GM12878 (cell line): ENCODE data around the gene BMPR1B. TPM values are rescaled to one million over a fixed set of nuclear protein-coding genes. Genes with fewer than 3 reads are reported as not detected.

ENCODE experiments used
- ATAC-seq: fragments of 200-7000 bp; cut with Tn5 transposase; 3 replicates; pipeline ENCODE4 v1.9.1; 2020; ENCODE audit warnings: mild to moderate bottlenecking, moderate library complexity
- BruUV-seq: library from RNA; stranded (reverse); fragments of 400-500 nt; replicated peaks from 2 replicates; lab custom pipeline; 2021; lab: Mats Ljungman, UMichigan
- CTCF ChIA-PET: fragments of 300-600 bp; sonication (Branson Sonifier 250); formaldehyde crosslinking; extraction: SDS; loops from one replicate; lab custom pipeline; 2021; ENCODE audit warnings: inconsistent platforms; lab: Yijun Ruan, JAX
- POLR2A ChIA-PET: fragments of 350-600 bp; formaldehyde crosslinking; extraction: SDS; loops from one replicate; lab custom pipeline; 2021; ENCODE audit warnings: inconsistent platforms; lab: Charles Lee
- RAD21 ChIA-PET: fragments of 300-600 bp; sonication (Branson Sonifier 250); formaldehyde crosslinking; loops from one replicate; lab custom pipeline; 2023; ENCODE audit warnings: antibody characterized with exemption; ENCODE audit not compliant: unreplicated experiment; lab: Charles Lee
- SMC1A ChIA-PET: fragments of 300-600 bp; sonication (Branson Sonifier 250); formaldehyde crosslinking; loops from one replicate; lab custom pipeline; 2023; ENCODE audit not compliant: unreplicated experiment, uncharacterized antibody; lab: Charles Lee
- DNase-seq: peaks from one replicate; pipeline ENCODE4 v3.0.0-alpha.2; 2011; ENCODE audit warnings: low read depth, low spot score
- FAIRE-seq: peaks from 3 replicates; lab custom pipeline; 2011; peaks lifted over from hg19 to GRCh38; lab: Jason Lieb, UNC
- H2AFZ ChIP-seq: 2 replicates; pipeline ENCODE4 v1.6.0; 2011; ENCODE audit warnings: low read depth, low read length, control low read depth; ENCODE audit not compliant: control insufficient read depth
- H3K27ac ChIP-seq: 2 replicates; pipeline ENCODE4 v1.5.1; 2011; ENCODE audit warnings: control low read depth; ENCODE audit not compliant: control insufficient read depth, insufficient read depth
- H3K27me3 ChIP-seq, 2 experiments: replicated peaks in 1 of 2; 2 replicates each; pipeline versions ENCODE4 v1.6.0 to v1.6.1; 2011; ENCODE audit warnings: low read length in 1 of 2; ENCODE audit not compliant: control insufficient read depth in 2 of 2, insufficient read depth in 2 of 2
- H3K36me3 ChIP-seq, 2 experiments: 2 replicates each; pipeline ENCODE4 v1.5.1; 2011; ENCODE audit warnings: low read length in 1 of 2; ENCODE audit not compliant: control insufficient read depth in 2 of 2, insufficient read depth in 2 of 2
- H3K4me1 ChIP-seq: 2 replicates; pipeline ENCODE4 v1.6.1; 2011; ENCODE audit warnings: mild to moderate bottlenecking, low read length, moderate library complexity, mixed read lengths; ENCODE audit not compliant: control insufficient read depth, insufficient read depth
- H3K4me2 ChIP-seq: 2 replicates; pipeline ENCODE4 v1.6.0; 2011; ENCODE audit warnings: control low read depth; ENCODE audit not compliant: control insufficient read depth, insufficient read depth
- H3K4me3 ChIP-seq: fragments of 200-600 bp; sonication (generic); 2 replicates; pipeline ENCODE4 v1.5.1; 2016
- H3K79me2 ChIP-seq: 2 replicates; pipeline ENCODE4 v1.6.0; 2011; ENCODE audit warnings: low read length; ENCODE audit not compliant: control insufficient read depth, insufficient read depth
- H3K9ac ChIP-seq: 2 replicates; pipeline ENCODE4 v1.8.0; 2011; ENCODE audit warnings: low read length, control low read depth, mixed read lengths; ENCODE audit not compliant: control insufficient read depth, insufficient read depth
- H3K9me3 ChIP-seq: replicated peaks from 3 replicates; pipeline ENCODE4 v1.5.1; 2011; ENCODE audit warnings: mild to moderate bottlenecking, low read length; ENCODE audit not compliant: control insufficient read depth, insufficient read depth
- H4K20me1 ChIP-seq: 2 replicates; pipeline ENCODE4 v1.6.0; 2011; ENCODE audit not compliant: control insufficient read depth, insufficient read depth
- EGR1 ChIP-seq, 2 experiments: IDR thresholded peaks; 1 replicate in 1 of 2; 2 replicates in 1 of 2; pipeline ENCODE4 v1.6.1; 2011 to 2012; ENCODE audit warnings: low read depth in 2 of 2, low read length in 2 of 2, borderline replicate concordance in 1 of 2, mild to moderate bottlenecking in 1 of 2, moderate library complexity in 1 of 2
- HDAC2 ChIP-seq: fragments of 200-600 bp; sonication (generic); IDR thresholded peaks from 2 replicates; pipeline ENCODE4 v1.6.1; 2017
- MXI1 ChIP-seq: fragments of 150-350 bp; IDR thresholded peaks from 2 replicates; pipeline ENCODE4 v1.6.1; 2011; ENCODE audit warnings: low read depth, mild to moderate bottlenecking, inconsistent platforms, low read length, improper control_type of control experiment
- NFYA ChIP-seq: IDR thresholded peaks from 2 replicates; pipeline ENCODE4 v1.6.1; 2011; ENCODE audit warnings: low read depth, mild to moderate bottlenecking, low read length, improper control_type of control experiment, borderline replicate concordance
- RAD51 ChIP-seq: fragments of 450-650 bp; IDR thresholded peaks from 2 replicates; pipeline ENCODE4 v1.6.1; 2016; ENCODE audit warnings: moderate library complexity, mild to moderate bottlenecking, inconsistent platforms
- ZNF622 ChIP-seq: fragments of 450-650 bp; IDR thresholded peaks from 2 replicates; pipeline ENCODE4 v1.6.1; 2017; ENCODE audit warnings: mild to moderate bottlenecking, inconsistent platforms
- WGBS: methylation state at CpG from one replicate; pipeline ENCODE4 v1.1.6; 2016; ENCODE audit warnings: low lambda C conversion rate; ENCODE audit not compliant: insufficient replicate concordance, insufficient coverage; ENCODE audit errors: missing lambda C conversion rate; 5-methylcytosine and 5-hydroxymethylcytosine counted together
- in situ Hi-C: fragments of 300-500 bp; cut with MboI; formaldehyde crosslinking; loops from 9 replicates; pipeline ENCODE4 v1.14.3; 2018; ENCODE audit warnings: mixed read lengths
- intact Hi-C: fragments of 100-400 bp; cut with micrococcal nuclease; formaldehyde crosslinking; loops from one replicate; pipeline ENCODE4 v1.14.2; 2022; ENCODE audit not compliant: unreplicated experiment
- polyA plus RNA-seq, 11 experiments: library from polyadenylated mRNA; depleted of rRNA in 4 of 11; unstranded in 6 of 11; stranded (reverse) in 5 of 11; fragments of >200 nt; fragmentation: Nextera tagmentation in 4 of 11; fragmentation: Illumina TruSeq in 1 of 11; extraction: Ambion mirVana in 4 of 11; extraction: Trizol in 1 of 11; gene quantifications; 1 replicate in 1 of 11; 2 replicates in 10 of 11; pipeline versions ENCODE4 v1.2.1 to v1.2.3, GENCODE V29; 2011 to 2016; ENCODE audit warnings: inconsistent platforms in 2 of 11, missing spikeins in 2 of 11, low read depth in 1 of 11
- total RNA-seq, 4 experiments: library from RNA; depleted of rRNA in 3 of 4; stranded (reverse); fragments of >200 nt in 3 of 4; fragmentation: Illumina TruSeq in 1 of 4; extraction: Trizol in 1 of 4; gene quantifications; 2 replicates each; pipeline versions ENCODE4 v1.2.1 to v1.2.3, GENCODE V29; 2013 to 2021
- TF ChIP-seq, protein P1 (sequence below): fragments of 450-650 bp; IDR thresholded peaks from 2 replicates; pipeline ENCODE4 v1.6.1; 2017; ENCODE audit warnings: mild to moderate bottlenecking, low read depth, inconsistent platforms; ENCODE audit not compliant: poor library complexity, severe bottlenecking

The BMPR1B gene
- total and polyA plus RNA-seq, 10 of the 15 experiments (the other 5 are each of a cell fraction or from before 2014, with no cell fraction given): not detected

DNA sequence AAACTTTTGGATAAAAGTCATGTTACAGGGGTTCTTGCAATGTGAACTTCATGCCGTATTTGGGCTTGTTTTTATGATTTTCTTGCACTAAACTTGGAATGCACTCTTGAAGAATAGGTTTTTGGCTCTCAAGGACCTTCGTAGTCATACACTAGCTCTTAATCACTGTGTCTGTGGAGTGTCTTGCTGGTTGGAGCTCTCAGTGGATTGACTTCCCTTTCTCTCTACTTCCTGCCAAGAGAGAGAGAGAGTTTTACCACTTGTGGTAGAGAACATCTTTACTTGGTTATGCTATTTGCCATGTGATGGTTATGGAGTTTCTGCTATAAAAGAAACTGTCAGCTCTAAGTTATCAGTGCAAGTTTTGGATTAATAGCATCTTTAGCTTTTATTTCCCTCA, 112.4 kb downstream of the BMPR1B start:
- Histone ChIP-seq H3K9ac (no peak overlapping the region), H3K36me3 (no peaks in the 10 kb centered on the region), H4K20me1 (no peaks in the 10 kb centered on the region), H3K27ac (no peak overlapping the region), H3K9me3 (no peaks in the 10 kb centered on the region), H3K27me3 (no peaks in the 10 kb centered on the region), H3K4me3 (no peak overlapping the region), H3K4me2 (no peak overlapping the region), H3K79me2 (no peaks in the 10 kb centered on the region), H2AFZ (no peak overlapping the region), H3K4me1 (no peaks in the 10 kb centered on the region)
- DNase-seq (no peak), ATAC-seq (no peak), FAIRE-seq (no peak)
- ChIA-PET SMC1A (no interaction called here), POLR2A (interaction anchor here (0.6 kb wide), 1 partner anchor 114 kb away, joined by 8 read pairs; no protein-coding TSS in a partner anchor), RAD21 (no interaction called here), CTCF (no interaction called here)
- intact Hi-C loops (no loop called here), in situ Hi-C loops (no loop called here)
- 4% methylated on average over 2 of the region's 2 CpGs for WGBS
- TF ChIP-seq ZNF622 (no peak), NFYA (no peak), EGR1 (IDR thresholded peaks at IDR 0.05; ENCODE audit: borderline replicate concordance in 1 of 2, low read depth in 2 of 2, low read length in 2 of 2) (no peak), MXI1 (no peak), RAD51 (no peak), HDAC2 (no peak)
- TF ChIP-seq, protein P1, sequence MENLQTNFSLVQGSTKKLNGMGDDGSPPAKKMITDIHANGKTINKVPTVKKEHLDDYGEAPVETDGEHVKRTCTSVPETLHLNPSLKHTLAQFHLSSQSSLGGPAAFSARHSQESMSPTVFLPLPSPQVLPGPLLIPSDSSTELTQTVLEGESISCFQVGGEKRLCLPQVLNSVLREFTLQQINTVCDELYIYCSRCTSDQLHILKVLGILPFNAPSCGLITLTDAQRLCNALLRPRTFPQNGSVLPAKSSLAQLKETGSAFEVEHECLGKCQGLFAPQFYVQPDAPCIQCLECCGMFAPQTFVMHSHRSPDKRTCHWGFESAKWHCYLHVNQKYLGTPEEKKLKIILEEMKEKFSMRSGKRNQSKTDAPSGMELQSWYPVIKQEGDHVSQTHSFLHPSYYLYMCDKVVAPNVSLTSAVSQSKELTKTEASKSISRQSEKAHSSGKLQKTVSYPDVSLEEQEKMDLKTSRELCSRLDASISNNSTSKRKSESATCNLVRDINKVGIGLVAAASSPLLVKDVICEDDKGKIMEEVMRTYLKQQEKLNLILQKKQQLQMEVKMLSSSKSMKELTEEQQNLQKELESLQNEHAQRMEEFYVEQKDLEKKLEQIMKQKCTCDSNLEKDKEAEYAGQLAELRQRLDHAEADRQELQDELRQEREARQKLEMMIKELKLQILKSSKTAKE: no peak
- no TSS peak for BruUV-seq
